Mucosa of descending colon (tissue), 3 donors: ENCODE measurements around the gene FBXL13. TPM values are rescaled to one million over a fixed set of nuclear protein-coding genes. Genes with fewer than 3 reads are reported as not detected.

ENCODE experiments used
- ATAC-seq: fragments of 200-7000 bp; cut with Tn5 transposase; one replicate; pipeline ENCODE4 v1.9.1; 2020; ENCODE audit warnings: mild to moderate bottlenecking, moderate library complexity
- DNase-seq, 3 donors: peaks; one replicate each; pipeline ENCODE4 v3.0.0-alpha.2; 2020
- H3K36me3 ChIP-seq: fragments of 200-600 bp; one replicate; pipeline ENCODE4 v1.8.0; 2021; ENCODE audit warnings: low read depth, mild to moderate bottlenecking
- H3K4me1 ChIP-seq: fragments of 200-600 bp; one replicate; pipeline ENCODE4 v1.8.0; 2021; ENCODE audit warnings: low read depth, mild to moderate bottlenecking
- H3K4me3 ChIP-seq: fragments of 200-600 bp; one replicate; pipeline ENCODE4 v1.8.0; 2021; ENCODE audit warnings: mild to moderate bottlenecking
- H3K9me3 ChIP-seq: fragments of 200-600 bp; one replicate; pipeline ENCODE4 v1.8.0; 2021; ENCODE audit warnings: mild to moderate bottlenecking
- intact Hi-C, 2 donors: fragments of 100-400 bp; cut with DNase I in 1 of 2; cut with micrococcal nuclease in 1 of 2; formaldehyde crosslinking; loops; one replicate each; pipeline versions ENCODE4 v1.11.0 to v1.11.1; 2022; cut with DNase I, micrococcal nuclease
- total RNA-seq, 3 donors: library from RNA; stranded (reverse); fragmentation: NEBNext Ultra II Directional in 2 of 3; extraction: Animal tissue kit (Norgen Biotek cat#: 25700) in 2 of 3; gene quantifications; one replicate each; pipeline versions ENCODE4 v1.2.1 to v1.2.4, GENCODE V29; 2021 to 2023
- TF ChIP-seq, protein P1 (sequence below): fragments of 200-600 bp; IDR thresholded peaks from one replicate; pipeline ENCODE4 v1.8.0; 2022; ENCODE audit warnings: antibody characterized with exemption, mild to moderate bottlenecking
- donor health status: DM: no; HTN: no; CAD: no; lungs with moderate emphysema.
- donor health status: DM: no; HTN: no; CAD: no.
- donor health status: DM: no; HTN: yes; CAD: no.

The FBXL13 gene
- total RNA-seq, 3 donors from 2014 or later, result 0.65 to 1.8 (median 0.78) TPM

DNA sequence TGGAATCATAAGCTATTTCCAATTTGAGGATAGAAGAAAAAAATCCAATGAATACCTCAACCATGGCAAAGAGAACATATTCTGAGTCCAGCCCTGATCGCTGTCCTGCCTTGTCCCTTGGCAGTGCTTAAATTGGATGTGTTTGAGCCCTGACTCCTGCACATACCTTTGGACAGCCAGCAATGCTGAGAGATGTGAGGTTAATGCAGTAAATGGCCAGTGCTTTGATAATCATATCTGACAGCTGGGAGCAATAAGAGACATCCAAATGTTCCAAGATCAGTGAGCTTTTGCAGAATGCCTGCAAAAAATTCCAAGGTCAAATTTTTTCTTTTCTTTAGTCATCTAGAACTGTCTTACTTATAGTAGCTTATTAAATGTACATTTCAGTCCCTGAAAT, 241.9 kb downstream of the FBXL13 start:
- intact Hi-C loops, result no loop called here
- TF ChIP-seq, protein P1, sequence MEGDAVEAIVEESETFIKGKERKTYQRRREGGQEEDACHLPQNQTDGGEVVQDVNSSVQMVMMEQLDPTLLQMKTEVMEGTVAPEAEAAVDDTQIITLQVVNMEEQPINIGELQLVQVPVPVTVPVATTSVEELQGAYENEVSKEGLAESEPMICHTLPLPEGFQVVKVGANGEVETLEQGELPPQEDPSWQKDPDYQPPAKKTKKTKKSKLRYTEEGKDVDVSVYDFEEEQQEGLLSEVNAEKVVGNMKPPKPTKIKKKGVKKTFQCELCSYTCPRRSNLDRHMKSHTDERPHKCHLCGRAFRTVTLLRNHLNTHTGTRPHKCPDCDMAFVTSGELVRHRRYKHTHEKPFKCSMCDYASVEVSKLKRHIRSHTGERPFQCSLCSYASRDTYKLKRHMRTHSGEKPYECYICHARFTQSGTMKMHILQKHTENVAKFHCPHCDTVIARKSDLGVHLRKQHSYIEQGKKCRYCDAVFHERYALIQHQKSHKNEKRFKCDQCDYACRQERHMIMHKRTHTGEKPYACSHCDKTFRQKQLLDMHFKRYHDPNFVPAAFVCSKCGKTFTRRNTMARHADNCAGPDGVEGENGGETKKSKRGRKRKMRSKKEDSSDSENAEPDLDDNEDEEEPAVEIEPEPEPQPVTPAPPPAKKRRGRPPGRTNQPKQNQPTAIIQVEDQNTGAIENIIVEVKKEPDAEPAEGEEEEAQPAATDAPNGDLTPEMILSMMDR, result no peak
- DNase-seq, result no peak
- no peak for ATAC-seq
- Histone ChIP-seq H3K4me3 (no peak overlapping the region), H3K4me1 (no peaks in the 10 kb centered on the region), H3K9me3 (no peaks in the 10 kb centered on the region), H3K36me3 (no peaks in the 10 kb centered on the region)

DNA sequence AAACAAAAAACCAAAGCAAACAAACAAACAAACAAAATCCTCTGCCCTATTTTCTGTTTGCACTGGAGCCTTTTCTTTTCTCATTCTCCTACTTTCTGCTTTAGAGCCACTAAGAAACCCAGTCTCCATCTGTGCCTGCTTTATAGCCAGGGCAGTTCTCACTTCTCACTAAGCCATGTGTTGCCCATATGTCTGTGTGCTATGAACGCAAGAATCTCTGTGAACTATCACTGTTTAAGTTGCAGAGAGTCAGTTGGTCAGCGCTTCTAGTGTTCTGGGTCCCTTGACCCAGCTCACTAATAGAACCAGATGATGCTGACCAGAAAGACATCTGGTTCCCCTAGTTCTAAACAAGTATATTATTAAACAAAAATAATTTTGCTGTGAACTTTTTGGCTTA, 244.4 kb downstream of the FBXL13 start:
- DNase-seq, result no peak
- H3K9me3 ChIP-seq, result no peaks in the 10 kb centered on the region
- intact Hi-C loops, result no loop called here
- no peak for ATAC-seq
- H3K36me3 ChIP-seq, result no peaks in the 10 kb centered on the region
- H3K4me1 ChIP-seq, result no peaks in the 10 kb centered on the region
- no peak overlapping the region for H3K4me3 ChIP-seq
- TF ChIP-seq, protein P1, result no peak

DNA sequence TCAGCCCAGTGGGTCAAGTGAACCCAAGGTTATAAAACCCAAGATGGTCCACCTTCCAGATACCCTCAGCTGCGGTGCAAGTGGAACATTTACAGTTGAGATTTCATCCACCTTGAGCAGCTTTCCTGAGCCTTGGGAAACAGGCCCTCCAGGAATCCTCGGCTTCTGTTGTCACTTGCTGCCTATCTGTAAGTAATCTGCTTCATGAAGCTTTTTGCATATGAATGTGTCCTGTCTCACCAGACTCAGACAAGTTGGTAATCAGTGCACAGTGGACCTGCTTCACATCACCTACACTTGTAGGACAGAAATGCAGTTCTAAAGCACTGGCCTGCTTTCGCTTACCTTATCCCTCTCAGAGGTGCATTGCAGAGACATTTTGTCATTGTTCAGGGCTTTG, 245.5 kb downstream of the FBXL13 start:
- no peak overlapping the region for H3K4me3 ChIP-seq

DNA sequence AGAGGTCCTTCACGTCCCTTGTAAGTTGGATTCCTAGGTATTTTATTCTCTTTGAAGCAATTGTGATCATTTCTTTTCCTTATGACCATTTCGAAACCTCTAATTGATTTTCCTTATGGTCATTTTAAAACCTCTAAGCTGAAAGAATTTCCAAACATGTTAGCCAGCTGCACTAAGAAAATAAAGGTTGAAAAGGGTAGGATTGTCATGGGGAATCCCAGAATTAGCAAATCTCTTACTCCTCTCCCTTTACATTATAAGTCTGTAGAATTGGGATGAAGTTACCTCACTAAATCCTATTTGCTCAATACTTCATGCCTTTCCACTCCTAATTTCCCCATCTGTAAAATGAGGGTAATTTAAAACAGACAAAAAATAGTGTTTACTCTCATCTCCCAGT, 246.3 kb downstream of the FBXL13 start:
- no peak overlapping the region for H3K4me3 ChIP-seq
- H3K9me3 ChIP-seq, result no peaks in the 10 kb centered on the region
- no peak for ATAC-seq
- no peak for DNase-seq
- intact Hi-C loops, result no loop called here
- H3K4me1 ChIP-seq, result no peaks in the 10 kb centered on the region
- no peaks in the 10 kb centered on the region for H3K36me3 ChIP-seq
- TF ChIP-seq, protein P1, result no peak

More for the DNA sequence above, 245.5 kb downstream of the FBXL13 start:
- intact Hi-C loops, result no loop called here
- ATAC-seq (no peak), DNase-seq (no peak)
- Histone ChIP-seq H3K36me3 (no peaks in the 10 kb centered on the region), H3K4me1 (no peaks in the 10 kb centered on the region), H3K9me3 (no peaks in the 10 kb centered on the region)
- TF ChIP-seq, protein P1, result no peak

DNA sequence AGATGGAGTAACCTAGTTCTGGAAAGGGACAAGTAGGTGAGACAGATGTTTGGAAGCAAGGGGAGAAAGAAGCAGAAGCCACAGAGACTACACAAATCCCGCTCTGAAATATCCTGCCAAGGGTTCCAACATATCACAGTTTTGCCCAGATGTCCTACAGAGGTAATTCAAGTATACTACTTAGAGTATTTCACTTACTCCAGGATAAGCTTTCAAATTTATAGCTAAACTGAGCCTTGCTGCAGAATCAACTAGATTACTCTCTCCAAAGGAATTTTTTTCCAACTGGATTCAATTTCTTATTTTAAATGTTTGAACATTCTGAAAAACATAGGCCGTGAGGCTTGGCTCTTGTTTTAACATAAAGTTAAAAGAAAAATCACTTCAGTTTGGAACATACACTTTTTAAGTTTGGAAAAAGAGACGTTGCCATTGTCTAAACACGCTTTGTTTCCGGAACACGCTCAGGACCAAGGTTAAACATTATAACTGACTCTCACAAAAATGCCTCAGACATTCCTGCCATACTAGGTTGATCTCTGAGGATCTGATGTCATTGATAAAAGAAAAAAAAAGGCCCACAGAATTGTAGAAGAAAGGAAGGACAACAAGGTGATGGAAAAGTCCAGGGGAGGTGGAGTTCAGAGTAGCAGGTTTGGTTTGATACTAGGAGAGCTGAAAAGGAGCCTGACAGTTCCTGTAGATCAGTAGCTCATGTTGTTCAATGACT, 251.0 kb downstream of the FBXL13 start:
- no peak for DNase-seq
- Histone ChIP-seq H3K4me3 (no peak overlapping the region), H3K9me3 (no peaks in the 10 kb centered on the region), H3K4me1 (no peaks in the 10 kb centered on the region), H3K36me3 (no peaks in the 10 kb centered on the region)
- intact Hi-C loops, result no loop called here
- ATAC-seq, result no peak
- TF ChIP-seq, protein P1, result no peak
